ENCODE measurements around the gene TCF4. TPM values are rescaled to one million over a fixed set of nuclear protein-coding genes. Genes with fewer than 3 reads are reported as not detected.
"Not testable (repeated sequence)": the region's sequence is repeated elsewhere in the genome, so short reads cannot be mapped to it uniquely, and the experiment has no call there.

TCF4 gene
- total RNA-seq, 6 donors from 2014 or later: 70.6 to 115 (median 92.4) TPM

DNA sequence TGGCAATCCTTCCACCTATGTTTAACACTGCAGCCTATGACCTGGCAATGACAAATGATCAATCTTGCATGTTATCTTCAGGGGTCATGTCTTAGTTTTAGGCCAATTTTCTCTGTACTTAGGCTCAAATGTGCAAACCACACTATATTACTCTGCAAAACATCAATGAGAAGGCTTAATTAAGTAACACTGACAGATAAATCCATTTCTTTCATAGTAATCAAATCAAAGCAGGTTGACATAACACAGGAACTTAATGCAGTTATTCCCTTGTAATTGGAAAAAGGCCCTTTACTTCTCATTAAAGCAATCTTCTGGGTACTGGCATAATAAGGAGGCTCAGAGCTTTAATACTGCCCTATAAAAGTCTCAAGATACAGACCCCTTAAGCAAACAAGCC, 114.4 kb downstream of the TCF4 start:
- Histone ChIP-seq H3K36me3 (no peaks in the 10 kb centered on the region), H3K9me3 (no peaks in the 10 kb centered on the region), H3K4me3 (no peak overlapping the region), H3K27ac (no peak overlapping the region), H3K4me1 (peaks cover 0 to 22% (median 8%) of the 10 kb centered on the region in 4 donors), H3K27me3 (no peaks in the 10 kb centered on the region)
- no peak for DNase-seq
- ATAC-seq (ENCODE audit: low FRiP score in 2 of 2): no peak
- TF ChIP-seq POLR2AphosphoS5 (IDR thresholded peaks at IDR 0.05) (no peak), POLR2A (IDR thresholded peaks at IDR 0.05) (no peak), EP300 (IDR thresholded peaks at IDR 0.05) (no peak)
- TF ChIP-seq, protein P1, sequence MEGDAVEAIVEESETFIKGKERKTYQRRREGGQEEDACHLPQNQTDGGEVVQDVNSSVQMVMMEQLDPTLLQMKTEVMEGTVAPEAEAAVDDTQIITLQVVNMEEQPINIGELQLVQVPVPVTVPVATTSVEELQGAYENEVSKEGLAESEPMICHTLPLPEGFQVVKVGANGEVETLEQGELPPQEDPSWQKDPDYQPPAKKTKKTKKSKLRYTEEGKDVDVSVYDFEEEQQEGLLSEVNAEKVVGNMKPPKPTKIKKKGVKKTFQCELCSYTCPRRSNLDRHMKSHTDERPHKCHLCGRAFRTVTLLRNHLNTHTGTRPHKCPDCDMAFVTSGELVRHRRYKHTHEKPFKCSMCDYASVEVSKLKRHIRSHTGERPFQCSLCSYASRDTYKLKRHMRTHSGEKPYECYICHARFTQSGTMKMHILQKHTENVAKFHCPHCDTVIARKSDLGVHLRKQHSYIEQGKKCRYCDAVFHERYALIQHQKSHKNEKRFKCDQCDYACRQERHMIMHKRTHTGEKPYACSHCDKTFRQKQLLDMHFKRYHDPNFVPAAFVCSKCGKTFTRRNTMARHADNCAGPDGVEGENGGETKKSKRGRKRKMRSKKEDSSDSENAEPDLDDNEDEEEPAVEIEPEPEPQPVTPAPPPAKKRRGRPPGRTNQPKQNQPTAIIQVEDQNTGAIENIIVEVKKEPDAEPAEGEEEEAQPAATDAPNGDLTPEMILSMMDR (IDR thresholded peaks at IDR 0.05): no peak

- Histone ChIP-seq H3K36me3 (no peaks in the 10 kb centered on the region), H3K9me3 (no peaks in the 10 kb centered on the region), H3K27ac (no peak overlapping the region), H3K4me1 (peaks cover 0 to 17% (median 8%) of the 10 kb centered on the region in 4 donors), H3K27me3 (no peaks in the 10 kb centered on the region), H3K4me3 (no peak overlapping the region)
- no peak for DNase-seq
- ATAC-seq (ENCODE audit: low FRiP score in 2 of 2): no peak
- 62 to 68% methylated on average over 2 of the region's 2 CpGs for WGBS, 2 donors
- TF ChIP-seq, protein P1 (IDR thresholded peaks at IDR 0.05): no peak
- TF ChIP-seq POLR2A (IDR thresholded peaks at IDR 0.05) (no peak), EP300 (IDR thresholded peaks at IDR 0.05) (no peak), POLR2AphosphoS5 (IDR thresholded peaks at IDR 0.05) (no peak)
Measured at GRCh38 chr18:55473058-55473457, 114.9 kb downstream of the TCF4 start.

GRCh38 chr18:55470826-55471225, 117.2 kb downstream of the TCF4 start:
- no peak for DNase-seq
- peaks cover 0 to 9% (median 0%) of the 10 kb centered on the region in 4 donors for H3K4me1 ChIP-seq
- 87 to 88% methylated on average over 4 of the region's 4 CpGs for WGBS, 2 donors

GRCh38 chr18:55469134-55469533, 118.9 kb downstream of the TCF4 start:
- H3K27ac ChIP-seq; H3K27me3 ChIP-seq; ATAC-seq (ENCODE audit: low FRiP score in 2 of 2); H3K4me3 ChIP-seq; H3K36me3 ChIP-seq; DNase-seq; H3K9me3 ChIP-seq: not testable (repeated sequence)
- H3K4me1 ChIP-seq: peaks cover 0 to 15% (median 4%) of the 10 kb centered on the region in 4 donors
- WGBS, 2 donors: 96% methylated on average over 8 of the region's 8 CpGs

More at GRCh38 chr18:55470826-55471225, 117.2 kb downstream of the TCF4 start:
- ATAC-seq (ENCODE audit: low FRiP score in 2 of 2): no peak
- H3K9me3 ChIP-seq: no peaks in the 10 kb centered on the region
- no peaks in the 10 kb centered on the region for H3K36me3 ChIP-seq
- TF ChIP-seq POLR2A (IDR thresholded peaks at IDR 0.05): no peak
- no peak for TF ChIP-seq POLR2AphosphoS5 (IDR thresholded peaks at IDR 0.05)
- TF ChIP-seq, protein P1 (IDR thresholded peaks at IDR 0.05): no peak
- no peak for TF ChIP-seq EP300 (IDR thresholded peaks at IDR 0.05)
- no peaks in the 10 kb centered on the region for H3K27me3 ChIP-seq
- H3K27ac ChIP-seq: no peak overlapping the region
- no peak overlapping the region for H3K4me3 ChIP-seq

GRCh38 chr18:55466789-55467188, 121.2 kb downstream of the TCF4 start:
- H3K36me3 ChIP-seq: peaks cover 0 to 6% (median 0%) of the 10 kb centered on the region in 4 donors
- no peak for ATAC-seq (ENCODE audit: low FRiP score in 2 of 2)
- H3K27ac ChIP-seq: no peak overlapping the region
- no peaks in the 10 kb centered on the region for H3K9me3 ChIP-seq
- TF ChIP-seq EP300 (IDR thresholded peaks at IDR 0.05) (no peak), POLR2AphosphoS5 (IDR thresholded peaks at IDR 0.05) (no peak), POLR2A (IDR thresholded peaks at IDR 0.05) (no peak)
- TF ChIP-seq, protein P1 (IDR thresholded peaks at IDR 0.05): no peak
- H3K27me3 ChIP-seq: no peaks in the 10 kb centered on the region
- 87 to 90% methylated on average over 4 of the region's 4 CpGs for WGBS, 2 donors
- H3K4me1 ChIP-seq: peaks cover 0 to 12% (median 4%) of the 10 kb centered on the region in 4 donors
- no peak overlapping the region for H3K4me3 ChIP-seq
- DNase-seq: no peak

Data from upper lobe of left lung (tissue), 6 donors.